ENCODE data around the gene OTOP2. TPM values are rescaled to one million over a fixed set of nuclear protein-coding genes. Genes with fewer than 3 reads are reported as not detected.

Gene OTOP2
- total and polyA plus RNA-seq, 4 donors: not detected

DNA sequence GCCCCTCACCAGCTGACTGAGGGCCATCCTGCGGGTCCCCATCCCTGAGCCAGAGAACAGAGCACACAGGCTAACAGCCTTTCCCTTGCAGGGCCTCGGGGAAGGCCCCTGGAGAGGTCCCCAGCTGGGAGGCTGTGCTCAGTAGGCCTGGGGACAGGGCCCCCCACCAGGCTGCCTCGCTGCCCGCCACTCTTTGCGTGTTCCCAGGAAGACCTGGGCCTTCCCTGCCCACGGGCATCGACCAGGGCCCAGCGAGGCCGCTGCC, 47.7 kb downstream of the OTOP2 start:
- Histone ChIP-seq H3K9me3 (ENCODE audit: control insufficient read depth in 4 of 4, insufficient read depth in 3 of 4, low read length in 3 of 4) (no peaks in the 10 kb centered on the region), H3K4me3 (peak overlapping the region; percentile 71), H3K4me1 (ENCODE audit: control insufficient read depth in 5 of 5, insufficient read depth in 5 of 5, low read length in 5 of 5) (peaks cover 0 to 14% (median 0%) of the 10 kb centered on the region in 5 donors), H3K27me3 (ENCODE audit: control insufficient read depth in 3 of 3, insufficient read depth in 3 of 3, low read length in 2 of 3) (peaks cover 0 to 15% (median 14%) of the 10 kb centered on the region in 3 donors), H3K9ac (ENCODE audit: insufficient read depth in 1 of 2, low read length in 2 of 2) (no peak overlapping the region), H3K27ac (ENCODE audit: low read depth in 1 of 2, low read length in 1 of 2) (peak overlapping the region in 1 of 2 donors; percentile 69), H3K36me3 (ENCODE audit: control insufficient read depth in 4 of 4, insufficient read depth in 4 of 4, low read length in 4 of 4) (no peaks in the 10 kb centered on the region)
- no peak for ATAC-seq (ENCODE audit: insufficient read depth, low FRiP score)
- DNase-seq: no peak
- WGBS, 2 donors: 16 to 31% methylated on average over 8 to 9 of the region's 9 CpGs
- TF ChIP-seq, protein P1, sequence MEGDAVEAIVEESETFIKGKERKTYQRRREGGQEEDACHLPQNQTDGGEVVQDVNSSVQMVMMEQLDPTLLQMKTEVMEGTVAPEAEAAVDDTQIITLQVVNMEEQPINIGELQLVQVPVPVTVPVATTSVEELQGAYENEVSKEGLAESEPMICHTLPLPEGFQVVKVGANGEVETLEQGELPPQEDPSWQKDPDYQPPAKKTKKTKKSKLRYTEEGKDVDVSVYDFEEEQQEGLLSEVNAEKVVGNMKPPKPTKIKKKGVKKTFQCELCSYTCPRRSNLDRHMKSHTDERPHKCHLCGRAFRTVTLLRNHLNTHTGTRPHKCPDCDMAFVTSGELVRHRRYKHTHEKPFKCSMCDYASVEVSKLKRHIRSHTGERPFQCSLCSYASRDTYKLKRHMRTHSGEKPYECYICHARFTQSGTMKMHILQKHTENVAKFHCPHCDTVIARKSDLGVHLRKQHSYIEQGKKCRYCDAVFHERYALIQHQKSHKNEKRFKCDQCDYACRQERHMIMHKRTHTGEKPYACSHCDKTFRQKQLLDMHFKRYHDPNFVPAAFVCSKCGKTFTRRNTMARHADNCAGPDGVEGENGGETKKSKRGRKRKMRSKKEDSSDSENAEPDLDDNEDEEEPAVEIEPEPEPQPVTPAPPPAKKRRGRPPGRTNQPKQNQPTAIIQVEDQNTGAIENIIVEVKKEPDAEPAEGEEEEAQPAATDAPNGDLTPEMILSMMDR (IDR thresholded peaks at IDR 0.05; ENCODE audit: control extremely low read depth, extremely low read depth): no peak

DNA sequence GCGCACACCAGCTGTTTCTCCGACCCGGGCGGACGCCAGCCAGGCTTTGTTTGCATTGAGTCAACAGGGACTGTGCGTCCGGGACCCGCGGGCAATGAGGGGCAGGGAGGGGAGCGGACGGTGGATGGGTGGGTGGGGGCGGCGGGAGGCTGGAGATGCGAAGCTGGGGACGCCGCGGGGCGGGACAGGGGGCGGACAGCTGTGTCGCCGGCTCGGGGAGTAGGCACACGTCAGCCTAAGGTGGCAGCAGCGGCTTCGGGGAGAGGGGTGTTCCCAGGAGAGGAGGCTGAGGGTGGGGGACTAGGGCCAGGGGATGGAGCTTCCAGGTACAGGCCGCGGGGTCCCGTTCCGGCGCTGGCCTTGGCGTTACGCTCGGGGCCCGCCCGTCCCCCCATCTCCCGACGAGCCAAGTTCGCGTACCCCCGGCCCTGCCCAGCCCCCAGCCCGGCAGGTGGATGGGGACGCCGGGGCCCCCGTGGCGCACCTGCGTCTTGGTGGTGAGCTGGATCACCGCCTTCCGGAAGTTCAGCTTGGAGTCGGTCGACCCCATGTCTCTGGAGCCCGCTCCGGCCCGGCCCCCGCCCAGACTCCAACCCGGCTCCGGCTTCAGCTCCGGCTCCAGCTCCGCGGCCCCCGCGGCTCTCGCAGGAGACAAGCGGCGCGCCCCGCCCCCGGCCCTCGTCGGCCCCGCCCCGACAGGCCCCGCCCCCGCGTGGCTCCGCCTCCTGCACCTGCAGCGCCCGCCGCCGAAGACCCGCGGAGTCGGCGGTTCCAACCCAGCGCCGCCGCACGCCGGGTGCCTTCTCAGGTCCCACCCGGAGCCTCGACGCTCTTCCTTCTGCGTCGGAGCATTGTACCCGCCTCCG, 48.3 kb downstream of the OTOP2 start, which contains the start of gene HID1:
Gene HID1 (minus strand): TSS at position 653 of the 866 bp plus-strand sequence. CDS start 103 bp downstream, at position 550.
- DNase-seq: peak; percentile 42 to 78 (median 66)
- peaks cover 0 to 14% (median 0%) of the 10 kb centered on the region in 5 donors for H3K4me1 ChIP-seq (ENCODE audit: control insufficient read depth in 5 of 5, insufficient read depth in 5 of 5, low read length in 5 of 5)
- peak; percentile 73 for ATAC-seq (ENCODE audit: insufficient read depth, low FRiP score)
- no peak within 1 kb of the TSS for H3K9ac ChIP-seq (ENCODE audit: insufficient read depth in 1 of 2, low read length in 2 of 2)
- 1 to 2% methylated on average over 62 to 95 of the region's 95 CpGs for WGBS, 2 donors
- peak within 1 kb of the TSS; percentile 71 for H3K4me3 ChIP-seq
- peak within 1 kb of the TSS; percentile 46 to 69 for H3K27ac ChIP-seq (ENCODE audit: low read depth in 1 of 2, low read length in 1 of 2)
- H3K9me3 ChIP-seq (ENCODE audit: control insufficient read depth in 4 of 4, insufficient read depth in 3 of 4, low read length in 3 of 4): no peaks in the 10 kb centered on the region
- peaks cover 0 to 15% (median 14%) of the 10 kb centered on the region in 3 donors for H3K27me3 ChIP-seq (ENCODE audit: control insufficient read depth in 3 of 3, insufficient read depth in 3 of 3, low read length in 2 of 3)
- H3K36me3 ChIP-seq (ENCODE audit: control insufficient read depth in 4 of 4, insufficient read depth in 4 of 4, low read length in 4 of 4): no peaks in the 10 kb centered on the region
- TF ChIP-seq, protein P1 (IDR thresholded peaks at IDR 0.05; ENCODE audit: control extremely low read depth, extremely low read depth): no peak

DNA sequence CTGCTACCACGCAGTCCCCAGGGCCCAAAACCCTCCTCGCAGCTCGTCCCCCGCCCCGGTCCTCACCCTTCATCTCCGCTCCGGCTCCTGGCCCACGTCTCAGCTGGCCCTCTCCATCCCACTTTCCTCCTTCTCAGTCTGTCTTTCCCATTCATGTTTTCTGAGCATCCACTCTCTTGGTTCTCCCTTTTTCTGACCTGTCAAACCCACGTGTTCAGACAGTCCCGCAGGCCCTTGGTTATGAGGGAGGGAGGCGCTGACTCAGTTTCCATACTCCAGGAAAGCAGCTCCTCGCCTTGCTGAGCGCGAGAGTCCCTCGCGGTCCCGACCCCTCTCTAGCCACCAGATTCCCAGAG, 48.9 kb downstream of the OTOP2 start:
- ATAC-seq (ENCODE audit: insufficient read depth, low FRiP score) (no peak), DNase-seq (no peak)
- H3K36me3 ChIP-seq (ENCODE audit: control insufficient read depth in 4 of 4, insufficient read depth in 4 of 4, low read length in 4 of 4): no peaks in the 10 kb centered on the region
- 18 to 22% methylated on average over 17 of the region's 17 CpGs for WGBS, 2 donors
- H3K4me3 ChIP-seq: peak overlapping the region; percentile 32
- peaks cover 0 to 15% (median 14%) of the 10 kb centered on the region in 3 donors for H3K27me3 ChIP-seq (ENCODE audit: control insufficient read depth in 3 of 3, insufficient read depth in 3 of 3, low read length in 2 of 3)
- TF ChIP-seq, protein P1 (IDR thresholded peaks at IDR 0.05; ENCODE audit: control extremely low read depth, extremely low read depth): no peak
- H3K4me1 ChIP-seq (ENCODE audit: control insufficient read depth in 5 of 5, insufficient read depth in 5 of 5, low read length in 5 of 5): peaks cover 0 to 10% (median 0%) of the 10 kb centered on the region in 5 donors
- no peak overlapping the region for H3K9ac ChIP-seq (ENCODE audit: insufficient read depth in 1 of 2, low read length in 2 of 2)
- H3K27ac ChIP-seq (ENCODE audit: low read depth in 1 of 2, low read length in 1 of 2): no peak overlapping the region
- no peaks in the 10 kb centered on the region for H3K9me3 ChIP-seq (ENCODE audit: control insufficient read depth in 4 of 4, insufficient read depth in 3 of 4, low read length in 3 of 4)

Measured in lung (tissue), 12 donors.